ENCODE data around the gene OXT.

DNA sequence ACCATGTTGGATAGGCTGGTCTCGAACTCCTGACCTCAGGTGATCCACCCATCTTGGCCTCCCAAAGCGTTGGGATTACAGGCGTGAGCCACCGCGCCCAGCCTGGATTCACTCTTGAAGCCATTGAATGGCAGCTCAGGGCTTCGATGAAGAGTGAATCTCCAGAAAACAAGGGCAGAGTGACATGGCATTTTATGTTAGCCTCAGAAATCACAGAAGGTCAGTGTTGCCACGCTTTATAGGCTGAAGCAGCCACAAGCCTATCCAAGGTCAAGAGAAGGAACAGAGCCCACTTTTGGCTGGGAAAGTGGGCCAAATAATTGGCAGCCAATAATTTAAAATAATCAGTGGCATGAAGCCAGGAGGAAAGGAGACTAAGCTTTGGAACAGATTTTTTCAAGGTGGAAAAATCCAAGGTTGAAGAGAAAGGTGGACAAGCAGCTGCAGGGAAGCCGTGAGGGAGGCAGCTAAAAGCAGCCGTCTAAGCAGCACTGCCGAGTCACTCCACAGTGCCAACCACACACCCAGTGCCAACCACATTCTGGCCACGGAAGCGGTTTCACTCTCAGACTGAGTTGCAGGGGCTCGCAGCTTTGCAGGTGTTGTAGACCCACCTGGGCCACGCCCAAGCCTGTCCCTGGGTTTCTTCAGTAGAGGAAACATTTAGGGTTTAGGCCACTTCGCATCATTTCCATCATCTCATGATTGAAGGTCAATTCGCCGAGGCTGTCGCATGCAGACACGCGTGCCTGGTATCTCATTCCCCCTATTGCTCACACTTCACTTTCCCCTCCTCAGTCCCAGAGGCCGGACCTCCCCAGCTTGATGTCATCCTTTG, 30.5 kb downstream of the OXT start:
- TF ChIP-seq EZH2 (IDR thresholded peaks at IDR 0.05) (no peak), POLR2AphosphoS5 (IDR thresholded peaks at IDR 0.05; ENCODE audit: borderline replicate concordance, low read depth, low read length) (no peak)

Measured in SK-N-MC (cell line).